GM19351 (cell line): Measurements from ENCODE around the gene TAF10.

Experiments
- ATAC-seq: cut with Tn5 transposase; IDR thresholded peaks from one replicate; pipeline ENCODE4 v1.9.1; 2021; ENCODE audit warnings: mild to moderate bottlenecking, moderate library complexity; ENCODE audit not compliant: unreplicated experiment

Gene TAF10

DNA sequence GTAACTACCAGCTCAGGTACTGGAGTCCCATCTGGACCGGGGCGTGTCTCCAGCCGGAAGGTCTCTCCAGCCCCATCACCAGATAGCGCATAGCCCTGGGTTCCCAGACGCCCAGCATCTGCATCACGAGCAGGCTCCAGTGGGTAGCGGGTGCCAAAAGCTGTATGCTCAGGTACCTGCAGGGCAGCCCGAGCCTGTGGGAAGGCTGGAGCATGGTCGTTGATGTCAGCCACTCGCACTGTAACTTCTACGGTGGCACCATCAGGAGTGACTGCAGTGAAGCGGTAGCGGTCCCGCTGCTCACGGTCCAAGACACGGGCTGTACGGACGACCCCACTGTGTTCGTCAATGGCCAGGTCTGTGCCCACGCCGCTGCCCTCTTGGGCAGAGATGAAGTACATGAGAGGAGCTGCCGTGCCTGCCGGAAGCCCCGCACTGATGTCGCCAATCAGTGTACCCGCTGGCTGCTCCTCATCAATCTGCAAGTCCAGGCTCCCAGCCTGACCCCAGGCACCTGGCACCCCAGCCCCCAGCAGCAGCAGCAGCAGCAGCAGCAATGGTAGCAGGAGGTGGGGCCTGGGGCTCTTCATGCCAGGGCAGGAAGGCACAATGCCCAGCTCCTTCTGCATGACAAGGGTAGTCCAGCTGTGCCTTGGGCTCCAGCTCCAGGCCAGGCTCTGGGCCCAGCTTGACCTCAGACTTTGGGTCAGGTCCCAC lies 29.1 kb upstream of the TAF10 start:
- ATAC-seq: no peak

DNA sequence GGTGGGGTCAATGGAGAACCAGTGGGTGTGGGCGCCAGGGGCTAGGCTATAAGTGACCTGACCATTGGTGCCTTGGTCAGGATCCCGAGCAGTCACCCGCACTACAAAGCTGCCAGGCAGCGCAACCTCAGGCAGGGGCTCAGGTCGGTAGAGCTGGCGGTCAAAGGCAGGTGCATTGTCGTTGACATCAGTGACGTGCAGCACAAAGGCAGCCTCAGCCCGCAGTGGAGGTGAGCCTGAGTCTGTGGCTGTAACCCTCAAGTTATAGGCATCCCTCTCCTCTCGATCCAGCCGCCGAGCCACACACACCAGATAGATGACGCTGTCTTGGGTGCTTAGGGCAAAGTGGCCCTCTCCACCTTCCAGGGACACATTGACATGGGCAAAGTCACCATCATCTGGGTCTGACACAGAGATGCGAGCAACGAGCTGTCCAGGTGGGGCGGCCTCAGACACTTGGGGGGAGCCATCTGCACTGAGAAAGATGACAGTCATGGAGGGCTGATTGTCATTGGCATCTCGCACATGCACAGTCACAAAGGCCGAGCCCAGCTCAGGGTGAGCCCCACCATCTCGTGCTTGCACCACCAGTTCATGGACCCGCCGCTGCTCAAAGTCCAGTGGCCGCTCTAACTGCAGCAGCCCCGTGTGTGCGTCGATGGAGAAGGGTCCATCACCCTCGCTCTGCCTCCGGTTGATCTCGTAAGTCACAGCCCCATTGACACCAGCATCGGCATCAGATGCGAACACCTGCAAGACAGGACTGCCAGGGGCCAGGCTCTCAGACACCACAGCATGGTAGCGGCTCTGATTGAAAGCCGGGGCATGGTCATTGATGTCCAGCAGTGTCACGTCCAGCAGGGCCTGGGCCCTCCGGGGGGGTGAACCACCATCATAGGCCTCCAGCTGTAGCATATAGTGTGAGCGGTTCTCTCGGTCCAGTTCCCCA lies 28.3 kb upstream of the TAF10 start:
- no peak for ATAC-seq

DNA sequence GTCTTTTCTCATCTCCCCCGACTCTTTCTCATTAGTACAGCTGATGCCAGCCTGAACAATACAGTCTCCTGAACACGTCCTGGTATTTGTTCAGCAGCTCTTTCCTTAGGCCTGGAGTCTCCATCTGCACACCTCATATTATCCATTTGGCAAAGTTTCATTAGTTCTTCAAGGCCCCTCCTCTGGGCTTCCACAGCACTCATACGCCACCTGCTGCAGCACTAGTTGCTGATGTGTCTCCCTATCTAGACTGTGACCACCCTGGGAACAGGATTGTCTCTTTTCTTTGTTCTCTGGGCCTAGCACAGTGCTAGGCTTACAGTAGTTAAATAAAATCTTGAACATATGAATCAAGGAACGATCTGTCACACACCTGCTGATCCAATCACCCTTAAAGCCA lies 26.4 kb upstream of the TAF10 start:
- no peak for ATAC-seq

DNA sequence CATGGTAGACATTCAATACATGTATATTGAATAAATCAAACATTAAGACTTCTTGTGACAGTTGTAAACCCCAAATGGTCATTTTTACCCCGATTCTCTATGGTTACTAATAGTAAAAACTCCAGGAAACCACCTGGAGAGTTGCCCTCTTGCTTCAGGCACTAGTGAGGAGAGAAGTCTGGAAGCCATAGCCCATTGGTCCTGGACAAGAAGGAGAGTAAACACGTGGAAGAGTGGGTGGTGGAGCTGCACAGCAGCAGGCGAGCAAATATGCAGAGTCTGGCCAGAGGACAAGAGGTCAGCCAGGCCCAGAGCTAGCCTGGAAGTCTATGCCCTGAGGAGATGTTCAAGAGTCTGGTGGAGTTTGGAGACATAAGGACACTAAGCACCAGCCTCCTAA lies 25.9 kb upstream of the TAF10 start:
- ATAC-seq: no peak

DNA sequence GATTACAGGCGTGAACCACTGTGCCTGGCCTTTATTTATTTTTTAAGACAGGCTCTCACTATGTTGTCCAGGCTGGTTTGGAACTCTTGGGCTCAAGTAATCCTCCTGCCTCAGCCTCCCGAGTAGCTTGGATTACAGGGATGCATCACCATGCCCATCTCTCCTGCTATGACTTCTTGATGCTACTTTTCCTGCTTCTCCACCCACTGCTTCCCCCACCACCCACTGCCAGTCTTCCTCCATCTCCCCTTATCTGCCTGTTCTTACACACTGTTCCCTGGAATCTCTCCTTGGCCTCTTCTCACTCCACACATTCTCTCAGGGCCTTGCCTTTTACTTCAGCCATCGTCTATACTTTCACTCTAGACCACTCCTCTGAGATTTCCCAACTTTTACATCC lies 24.5 kb upstream of the TAF10 start:
- no peak for ATAC-seq

DNA sequence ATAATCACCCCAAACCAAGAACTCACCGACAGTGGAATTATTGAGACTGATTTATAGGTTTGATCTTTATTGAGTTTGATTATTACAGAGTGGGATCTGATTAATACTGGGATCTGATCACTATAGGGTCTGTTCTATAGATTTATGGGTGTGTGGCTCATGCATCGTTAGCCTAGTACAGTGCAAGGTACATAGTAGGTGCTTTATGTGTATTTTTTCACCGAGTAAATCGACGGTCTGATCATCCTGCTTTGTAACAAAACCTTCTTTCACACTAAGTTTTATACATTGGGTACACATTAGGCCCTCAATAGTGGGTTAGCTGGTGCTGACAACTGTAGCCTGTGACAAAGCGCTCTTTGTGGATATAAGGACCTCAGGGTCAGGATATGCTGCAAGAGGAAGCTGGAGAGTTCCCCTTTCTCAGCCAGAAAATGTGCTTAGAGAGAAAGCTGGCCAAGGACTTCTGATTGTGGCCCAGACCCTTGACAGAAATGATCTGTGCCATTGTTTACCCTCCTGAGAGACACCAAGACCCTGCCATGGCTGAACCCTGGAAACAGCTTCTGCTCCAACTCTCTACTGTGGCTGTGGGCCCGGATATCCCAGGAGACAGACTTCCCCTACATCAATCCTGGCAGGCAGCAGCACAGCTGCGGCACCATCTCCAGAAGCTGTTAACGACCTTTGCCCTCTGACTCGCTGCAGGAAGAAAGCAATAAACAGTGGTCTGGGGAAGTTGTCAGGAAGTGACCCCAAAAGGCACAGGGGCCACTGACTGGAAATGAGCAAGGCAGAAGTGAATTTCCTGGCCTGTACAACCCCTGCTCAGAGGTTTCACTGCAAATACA lies 23.3 kb upstream of the TAF10 start:
- no peak for ATAC-seq

DNA sequence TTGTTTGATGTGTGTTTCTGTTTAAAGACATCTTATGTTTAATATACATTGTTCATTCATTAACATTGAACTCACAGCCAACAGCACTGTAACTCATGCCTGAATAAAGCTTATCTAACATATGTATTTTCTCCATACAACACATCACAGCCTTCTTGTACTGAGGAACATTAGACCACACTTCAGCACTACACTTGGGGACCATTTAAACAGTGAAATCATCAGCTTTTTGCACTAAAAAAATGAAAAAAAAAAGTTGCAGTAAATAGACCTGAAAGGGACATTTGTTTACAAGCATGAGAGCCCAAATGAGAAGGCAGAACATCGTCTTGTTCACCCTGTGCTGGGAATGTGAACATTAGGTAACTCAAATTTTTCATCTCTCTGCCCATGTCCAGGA lies 22.5 kb upstream of the TAF10 start:
- no peak for ATAC-seq

DNA sequence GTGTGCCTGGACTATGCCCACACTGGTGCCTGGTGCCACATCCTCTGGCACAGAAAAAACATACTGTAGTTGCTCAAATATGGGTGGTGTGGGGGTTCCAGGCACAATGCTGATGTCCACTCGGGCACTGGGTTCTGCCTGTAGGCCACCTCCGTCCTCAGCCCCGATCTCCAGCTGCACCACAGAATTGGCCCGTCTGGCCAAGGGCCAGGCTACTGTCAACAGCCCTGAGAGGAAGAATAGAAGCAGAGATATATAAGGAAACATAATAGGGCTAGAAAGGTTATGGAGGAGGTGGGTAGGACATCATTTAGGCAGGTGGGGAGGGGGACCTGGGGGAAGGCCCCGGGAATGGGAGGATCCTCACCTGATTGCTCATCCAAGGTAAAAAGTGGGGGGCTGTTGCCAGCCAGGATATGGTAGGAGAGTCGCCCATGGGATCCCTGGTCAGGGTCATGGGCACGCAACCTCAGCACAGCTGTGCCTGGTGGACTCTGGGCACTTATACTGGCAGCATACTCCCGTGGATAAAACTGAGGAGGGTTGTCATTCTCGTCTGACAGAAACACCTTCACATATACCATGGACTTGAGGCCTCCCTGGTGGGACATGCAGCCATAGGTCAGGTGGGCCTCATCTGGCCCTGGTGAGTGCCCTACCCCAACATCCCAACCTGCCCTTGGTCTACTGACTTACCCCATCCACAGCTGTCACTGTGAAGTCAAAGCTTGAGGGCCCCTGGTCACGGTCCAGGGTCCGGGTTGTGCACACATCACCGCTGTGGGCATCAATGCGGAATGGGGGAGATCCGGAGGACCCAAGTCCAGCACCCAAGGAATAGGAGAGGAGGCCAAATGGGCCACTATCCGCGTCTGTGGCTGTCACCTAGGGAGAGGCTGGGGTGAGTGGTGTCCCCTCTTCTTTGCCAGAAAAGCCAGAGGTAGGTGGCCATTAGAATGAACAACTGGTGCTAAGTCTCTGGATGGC lies 21.7 kb upstream of the TAF10 start:
- ATAC-seq: no peak

DNA sequence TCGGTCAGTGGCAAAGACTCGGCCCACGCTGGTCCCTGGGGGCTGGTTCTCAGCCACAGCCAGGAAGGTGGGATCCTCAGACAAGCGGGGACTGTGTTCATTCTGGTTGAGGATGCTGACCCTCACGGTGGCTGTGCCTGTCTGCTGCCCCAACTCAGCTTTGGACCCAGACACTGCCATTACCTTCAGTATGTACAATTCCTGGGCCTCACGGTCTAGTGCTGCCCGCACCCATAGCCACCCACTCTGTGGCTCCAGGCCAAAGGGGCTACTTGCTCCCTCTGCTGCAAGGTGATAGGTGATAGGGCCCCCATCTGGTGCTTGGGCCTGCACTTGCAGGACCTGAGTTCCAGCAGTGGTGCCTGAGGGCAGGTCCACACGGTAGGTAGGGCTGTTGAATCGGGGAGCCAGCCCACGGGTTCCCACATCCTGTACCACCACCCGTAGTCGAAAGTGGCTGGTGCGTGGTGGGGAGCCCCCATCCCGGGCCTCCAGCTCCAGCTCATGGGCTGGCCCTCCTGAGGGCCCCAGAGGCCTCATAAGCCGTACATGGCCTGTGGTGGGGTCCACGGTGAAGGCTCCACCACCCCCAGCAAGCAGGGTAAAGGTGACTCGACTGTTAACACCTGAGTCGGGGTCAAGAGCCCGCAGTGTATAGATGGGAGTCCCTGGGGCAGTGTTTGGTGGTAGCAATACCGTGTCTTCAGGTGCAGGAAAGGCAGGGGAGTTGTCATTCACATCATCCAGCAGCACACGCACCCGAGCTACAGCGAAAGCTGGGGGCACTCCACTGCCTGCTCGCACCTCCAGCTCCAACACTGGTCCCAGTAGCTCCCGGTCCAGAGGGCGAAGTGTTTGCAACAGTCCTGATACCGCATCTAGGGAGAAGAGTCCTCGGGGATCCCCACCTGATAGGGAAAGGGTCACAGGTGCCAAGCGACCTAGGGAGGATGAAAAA lies 20.4 kb upstream of the TAF10 start:
- no peak for ATAC-seq

DNA sequence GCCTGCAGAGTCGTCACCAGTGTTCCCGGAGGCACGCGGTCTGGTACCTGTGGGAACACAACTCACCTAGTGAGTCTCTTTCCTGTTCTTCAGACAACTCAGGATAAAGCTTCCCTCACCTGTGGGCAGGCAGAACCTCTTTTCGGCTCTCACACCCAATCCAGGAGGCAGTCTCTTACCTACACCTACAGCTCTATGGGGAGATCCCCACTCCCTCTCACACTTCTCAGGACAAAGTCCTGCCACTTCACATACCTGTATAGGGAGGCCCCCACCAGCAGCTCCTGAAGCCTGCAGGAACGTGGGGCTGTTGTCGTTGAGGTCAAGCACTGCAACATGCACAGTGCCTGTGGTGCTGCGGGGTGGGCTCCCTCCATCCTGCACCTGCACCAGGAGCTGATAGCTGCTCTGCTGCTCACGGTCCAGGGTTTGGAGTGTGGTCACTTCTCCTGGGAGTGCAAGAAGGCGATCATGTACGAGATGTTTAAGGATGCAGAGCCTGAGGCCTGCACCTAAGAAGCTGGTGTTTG lies 19.4 kb upstream of the TAF10 start:
- ATAC-seq: no peak

DNA sequence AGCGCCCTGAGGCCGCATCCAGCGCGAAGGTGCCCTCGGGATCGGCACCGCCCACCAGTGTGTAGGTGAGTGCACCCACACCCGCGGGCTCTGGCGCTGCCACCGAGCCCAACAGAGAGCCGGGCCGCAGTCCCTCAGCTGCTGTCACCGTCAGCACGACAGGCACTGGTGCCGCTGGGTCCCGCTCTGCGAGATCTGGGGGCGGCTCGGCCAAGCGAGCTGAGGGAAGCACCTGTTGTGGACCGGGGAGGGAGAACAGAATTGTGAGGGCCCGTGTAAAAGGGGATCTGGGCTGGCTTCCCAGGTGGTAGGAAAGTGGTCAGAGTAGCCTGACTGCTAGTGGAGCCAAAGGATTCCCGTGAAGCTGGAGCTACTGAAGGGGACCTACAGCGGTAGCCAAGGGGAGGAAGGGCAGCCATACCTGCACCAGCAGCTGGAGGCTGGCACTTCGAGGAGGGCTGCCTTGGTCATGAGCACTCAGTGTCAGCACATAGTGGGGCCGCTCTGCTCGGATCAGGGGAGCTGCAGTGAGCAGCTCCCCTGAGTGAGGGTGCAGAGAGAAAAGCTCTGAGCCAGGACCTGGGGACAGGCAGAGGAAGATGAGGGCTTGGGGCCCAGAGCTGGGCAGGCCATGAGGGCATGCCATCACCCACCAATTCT lies 18.7 kb upstream of the TAF10 start:
- no peak for ATAC-seq

DNA sequence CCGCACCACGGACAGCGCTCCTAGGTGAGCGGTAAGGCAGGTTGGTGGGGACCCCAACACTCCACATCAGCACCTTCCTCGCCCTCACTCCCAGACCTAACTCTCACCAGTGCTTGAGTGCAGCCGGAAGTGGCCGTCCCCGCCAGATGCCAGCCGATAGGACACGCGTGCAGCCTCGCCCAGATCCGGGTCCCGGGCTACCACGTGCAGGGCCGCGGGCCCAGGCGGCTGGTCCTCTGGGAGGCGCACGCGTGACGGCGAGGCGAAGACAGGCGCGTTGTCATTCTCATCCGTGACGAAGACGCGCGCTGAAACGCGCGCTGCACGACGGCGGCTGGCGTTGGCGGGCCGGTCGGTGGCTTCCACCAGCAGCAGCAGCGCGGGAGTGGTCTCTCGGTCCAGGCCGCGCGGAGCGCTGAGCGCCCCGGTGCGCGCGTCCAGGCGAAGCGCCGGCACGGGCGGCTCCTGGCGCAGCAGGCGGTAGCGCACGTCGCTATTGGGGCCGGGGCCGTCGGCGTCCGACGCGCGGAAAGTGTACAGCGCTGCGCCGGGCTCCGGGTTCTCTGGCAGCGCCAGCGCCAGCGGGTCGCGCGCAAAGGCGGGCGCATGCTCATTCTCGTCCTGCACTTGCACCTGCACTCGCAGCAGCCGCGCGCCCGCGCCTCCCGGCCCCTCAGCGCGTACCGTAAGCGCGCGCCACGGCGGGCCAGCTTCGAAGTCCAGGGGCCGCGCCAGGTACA lies 18.0 kb upstream of the TAF10 start:
- ATAC-seq: no peak

DNA sequence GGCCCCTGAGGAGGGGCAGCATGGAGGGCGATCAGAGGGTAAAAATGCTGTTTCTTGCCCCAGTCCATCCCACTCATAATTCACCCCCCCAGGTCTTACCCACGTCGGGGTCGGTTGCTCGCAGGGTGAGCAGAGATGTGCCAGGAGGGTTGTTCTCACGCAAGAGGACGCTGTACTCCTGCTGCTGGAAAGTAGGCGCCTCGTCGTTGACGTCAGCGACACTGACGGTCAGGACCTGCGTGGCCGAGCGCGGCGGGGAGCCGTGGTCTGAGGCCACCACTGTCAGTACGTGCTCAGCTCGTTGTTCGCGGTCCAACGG lies 17.5 kb upstream of the TAF10 start:
- no peak for ATAC-seq

DNA sequence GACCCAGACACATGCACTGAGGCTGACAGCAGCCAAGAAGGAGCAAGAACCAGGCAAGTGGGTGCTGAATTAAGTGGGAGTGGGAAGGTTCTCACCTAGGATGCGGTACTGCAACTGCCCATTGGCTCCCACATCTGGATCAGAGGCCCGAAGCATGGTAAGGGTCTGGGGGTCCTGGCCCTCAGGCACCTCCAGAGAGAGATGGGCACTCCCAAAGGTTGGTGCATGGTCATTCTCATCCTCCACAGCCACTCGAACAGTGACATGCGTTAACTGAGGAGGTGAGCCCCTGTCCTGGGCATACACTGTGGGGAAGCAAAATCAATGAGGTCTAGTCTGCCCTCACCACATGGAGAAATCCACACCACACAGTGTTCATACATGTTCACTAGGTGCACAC lies 16.5 kb upstream of the TAF10 start:
- ATAC-seq: no peak

DNA sequence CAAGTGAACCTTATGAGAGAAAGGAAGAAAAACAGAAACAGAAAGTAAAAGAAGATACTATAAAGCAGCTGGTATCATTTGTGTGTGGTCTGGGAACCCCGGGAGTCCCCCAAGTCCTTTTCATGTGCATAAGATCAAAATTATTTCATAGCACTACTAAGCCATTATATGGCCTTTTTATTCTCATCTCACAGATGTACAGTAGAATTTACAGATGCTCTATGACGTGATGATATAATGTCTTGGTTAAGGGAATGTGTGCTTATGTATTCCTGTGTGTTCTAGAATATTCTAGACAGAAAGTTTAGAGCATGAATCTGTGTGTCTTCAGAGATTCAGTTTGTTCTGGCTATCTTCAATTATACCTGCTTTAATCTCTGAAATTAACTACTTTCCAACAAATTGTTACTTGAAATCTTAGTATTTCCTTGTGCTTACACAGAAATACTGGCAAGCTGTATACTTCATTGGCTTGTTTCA lies 15.8 kb upstream of the TAF10 start:
- peak; percentile 79 for ATAC-seq

DNA sequence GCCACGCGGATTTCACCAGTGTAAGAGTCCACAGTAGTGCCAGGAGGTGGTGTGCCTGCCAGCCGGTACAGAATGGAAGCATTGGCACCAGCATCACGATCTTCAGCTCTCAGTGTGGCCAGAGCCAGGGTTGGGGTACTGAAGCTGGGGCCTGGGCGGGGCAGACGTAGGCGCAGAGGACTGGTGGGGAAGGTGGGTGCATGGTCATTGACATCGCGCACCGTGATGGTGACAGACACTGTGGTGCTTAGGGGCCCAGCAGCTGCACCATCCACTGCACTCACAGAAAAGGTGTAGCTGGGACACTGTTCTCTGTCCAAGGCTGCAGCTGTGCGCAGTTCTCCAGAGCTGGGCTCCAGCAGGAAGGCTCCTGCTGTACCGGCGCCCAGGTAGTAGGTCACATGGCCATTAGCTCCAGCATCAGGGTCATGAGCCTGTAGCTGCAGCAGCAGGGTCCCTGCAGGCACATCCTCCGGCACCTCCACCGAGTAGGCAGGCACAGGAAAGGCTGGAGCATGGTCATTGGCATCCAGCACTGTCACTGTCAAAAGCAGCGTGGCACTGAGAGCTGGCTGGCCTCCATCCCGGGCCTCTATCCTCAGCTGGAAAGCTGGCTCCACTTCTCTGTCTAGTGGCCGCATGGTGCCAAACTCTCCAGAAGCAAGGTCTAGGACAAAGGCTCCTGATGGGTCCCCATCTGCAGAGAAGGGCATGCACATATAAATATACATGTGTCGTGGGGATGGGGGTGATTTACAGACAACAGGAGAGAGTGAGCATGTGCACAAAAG lies 15.2 kb upstream of the TAF10 start:
- no peak for ATAC-seq
